Measurements from ENCODE around the gene RNF214. TPM values are rescaled to one million over a fixed set of nuclear protein-coding genes. Genes with fewer than 3 reads are reported as not detected.

RNF214 gene
- total and polyA plus RNA-seq, 2 of the 13 experiments (the other 11 are each of a cell fraction or from before 2014, with no cell fraction given), result 10.7 to 12.6 TPM

- TF ChIP-seq ZNF891 (CRISPR knock-in tag; IDR thresholded peaks at IDR 0.05) (no peak), ZNF724P (CRISPR knock-in tag; IDR thresholded peaks at IDR 0.05; ENCODE audit: borderline replicate concordance) (no peak), ZNF350 (CRISPR knock-in tag; IDR thresholded peaks at IDR 0.05; ENCODE audit: borderline replicate concordance, low read depth) (no peak), ZNF234 (CRISPR knock-in tag; conservative IDR thresholded peaks at IDR 0.05) (no peak), ELF3 (CRISPR knock-in tag; IDR thresholded peaks at IDR 0.05) (no peak), STAT5B (CRISPR knock-in tag; IDR thresholded peaks at IDR 0.05) (no peak), TGIF2 (CRISPR knock-in tag; IDR thresholded peaks at IDR 0.05) (peak; percentile 91; the same call in 1 of the 2 replicates), REST (IDR thresholded peaks at IDR 0.05; ENCODE audit: borderline replicate concordance in 1 of 2, low read depth in 1 of 2, low read length in 2 of 2) (no peak), GATAD1 (CRISPR knock-in tag; IDR thresholded peaks at IDR 0.05) (0 out of 2 replicates have a peak, but pooled peaks have one; percentile 45), ELF4 (CRISPR knock-in tag; IDR thresholded peaks at IDR 0.05; ENCODE audit: borderline replicate concordance) (no peak)
- TF ChIP-seq, protein P1, sequence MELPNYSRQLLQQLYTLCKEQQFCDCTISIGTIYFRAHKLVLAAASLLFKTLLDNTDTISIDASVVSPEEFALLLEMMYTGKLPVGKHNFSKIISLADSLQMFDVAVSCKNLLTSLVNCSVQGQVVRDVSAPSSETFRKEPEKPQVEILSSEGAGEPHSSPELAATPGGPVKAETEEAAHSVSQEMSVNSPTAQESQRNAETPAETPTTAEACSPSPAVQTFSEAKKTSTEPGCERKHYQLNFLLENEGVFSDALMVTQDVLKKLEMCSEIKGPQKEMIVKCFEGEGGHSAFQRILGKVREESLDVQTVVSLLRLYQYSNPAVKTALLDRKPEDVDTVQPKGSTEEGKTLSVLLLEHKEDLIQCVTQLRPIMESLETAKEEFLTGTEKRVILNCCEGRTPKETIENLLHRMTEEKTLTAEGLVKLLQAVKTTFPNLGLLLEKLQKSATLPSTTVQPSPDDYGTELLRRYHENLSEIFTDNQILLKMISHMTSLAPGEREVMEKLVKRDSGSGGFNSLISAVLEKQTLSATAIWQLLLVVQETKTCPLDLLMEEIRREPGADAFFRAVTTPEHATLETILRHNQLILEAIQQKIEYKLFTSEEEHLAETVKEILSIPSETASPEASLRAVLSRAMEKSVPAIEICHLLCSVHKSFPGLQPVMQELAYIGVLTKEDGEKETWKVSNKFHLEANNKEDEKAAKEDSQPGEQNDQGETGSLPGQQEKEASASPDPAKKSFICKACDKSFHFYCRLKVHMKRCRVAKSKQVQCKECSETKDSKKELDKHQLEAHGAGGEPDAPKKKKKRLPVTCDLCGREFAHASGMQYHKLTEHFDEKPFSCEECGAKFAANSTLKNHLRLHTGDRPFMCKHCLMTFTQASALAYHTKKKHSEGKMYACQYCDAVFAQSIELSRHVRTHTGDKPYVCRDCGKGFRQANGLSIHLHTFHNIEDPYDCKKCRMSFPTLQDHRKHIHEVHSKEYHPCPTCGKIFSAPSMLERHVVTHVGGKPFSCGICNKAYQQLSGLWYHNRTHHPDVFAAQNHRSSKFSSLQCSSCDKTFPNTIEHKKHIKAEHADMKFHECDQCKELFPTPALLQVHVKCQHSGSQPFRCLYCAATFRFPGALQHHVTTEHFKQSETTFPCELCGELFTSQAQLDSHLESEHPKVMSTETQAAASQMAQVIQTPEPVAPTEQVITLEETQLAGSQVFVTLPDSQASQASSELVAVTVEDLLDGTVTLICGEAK (IDR thresholded peaks at IDR 0.05), result no peak
- TF ChIP-seq, protein P1 (CRISPR knock-in tag; IDR thresholded peaks at IDR 0.05), result no peak
- TF ChIP-seq, protein P2, sequence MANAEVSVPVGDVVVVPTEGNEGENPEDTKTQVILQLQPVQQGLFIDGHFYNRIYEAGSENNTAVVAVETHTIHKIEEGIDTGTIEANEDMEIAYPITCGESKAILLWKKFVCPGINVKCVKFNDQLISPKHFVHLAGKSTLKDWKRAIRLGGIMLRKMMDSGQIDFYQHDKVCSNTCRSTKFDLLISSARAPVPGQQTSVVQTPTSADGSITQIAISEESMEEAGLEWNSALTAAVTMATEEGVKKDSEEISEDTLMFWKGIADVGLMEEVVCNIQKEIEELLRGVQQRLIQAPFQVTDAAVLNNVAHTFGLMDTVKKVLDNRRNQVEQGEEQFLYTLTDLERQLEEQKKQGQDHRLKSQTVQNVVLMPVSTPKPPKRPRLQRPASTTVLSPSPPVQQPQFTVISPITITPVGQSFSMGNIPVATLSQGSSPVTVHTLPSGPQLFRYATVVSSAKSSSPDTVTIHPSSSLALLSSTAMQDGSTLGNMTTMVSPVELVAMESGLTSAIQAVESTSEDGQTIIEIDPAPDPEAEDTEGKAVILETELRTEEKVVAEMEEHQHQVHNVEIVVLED (CRISPR knock-in tag; IDR thresholded peaks at IDR 0.05; ENCODE audit: borderline replicate concordance), result no peak; the same call in 1 of the 2 replicates
- TF ChIP-seq, protein P3, sequence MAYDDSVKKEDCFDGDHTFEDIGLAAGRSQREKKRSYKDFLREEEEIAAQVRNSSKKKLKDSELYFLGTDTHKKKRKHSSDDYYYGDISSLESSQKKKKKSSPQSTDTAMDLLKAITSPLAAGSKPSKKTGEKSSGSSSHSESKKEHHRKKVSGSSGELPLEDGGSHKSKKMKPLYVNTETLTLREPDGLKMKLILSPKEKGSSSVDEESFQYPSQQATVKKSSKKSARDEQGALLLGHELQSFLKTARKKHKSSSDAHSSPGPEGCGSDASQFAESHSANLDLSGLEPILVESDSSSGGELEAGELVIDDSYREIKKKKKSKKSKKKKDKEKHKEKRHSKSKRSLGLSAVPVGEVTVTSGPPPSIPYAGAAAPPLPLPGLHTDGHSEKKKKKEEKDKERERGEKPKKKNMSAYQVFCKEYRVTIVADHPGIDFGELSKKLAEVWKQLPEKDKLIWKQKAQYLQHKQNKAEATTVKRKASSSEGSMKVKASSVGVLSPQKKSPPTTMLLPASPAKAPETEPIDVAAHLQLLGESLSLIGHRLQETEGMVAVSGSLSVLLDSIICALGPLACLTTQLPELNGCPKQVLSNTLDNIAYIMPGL (CRISPR knock-in tag; IDR thresholded peaks at IDR 0.05; ENCODE audit: borderline replicate concordance in 1 of 2, low read depth in 1 of 2), result peak in 1 of 2 experiments; percentile 47; a peak in 1 of 4 replicates
Measured at GRCh38 chr11:117231842-117232091, 704 bp upstream of the RNF214 start, which contains the start of gene PCSK7 (continued).

Data from HepG2 (cell line).